IPS-NIHi7 (cell line): ENCODE data around the gene RERE.

Experiments
- DNase-seq: peaks from one replicate; pipeline ENCODE4 v3.0.0; 2012; ENCODE audit warnings: mixed read lengths; ENCODE audit errors: extremely low spot score

The RERE gene

DNA sequence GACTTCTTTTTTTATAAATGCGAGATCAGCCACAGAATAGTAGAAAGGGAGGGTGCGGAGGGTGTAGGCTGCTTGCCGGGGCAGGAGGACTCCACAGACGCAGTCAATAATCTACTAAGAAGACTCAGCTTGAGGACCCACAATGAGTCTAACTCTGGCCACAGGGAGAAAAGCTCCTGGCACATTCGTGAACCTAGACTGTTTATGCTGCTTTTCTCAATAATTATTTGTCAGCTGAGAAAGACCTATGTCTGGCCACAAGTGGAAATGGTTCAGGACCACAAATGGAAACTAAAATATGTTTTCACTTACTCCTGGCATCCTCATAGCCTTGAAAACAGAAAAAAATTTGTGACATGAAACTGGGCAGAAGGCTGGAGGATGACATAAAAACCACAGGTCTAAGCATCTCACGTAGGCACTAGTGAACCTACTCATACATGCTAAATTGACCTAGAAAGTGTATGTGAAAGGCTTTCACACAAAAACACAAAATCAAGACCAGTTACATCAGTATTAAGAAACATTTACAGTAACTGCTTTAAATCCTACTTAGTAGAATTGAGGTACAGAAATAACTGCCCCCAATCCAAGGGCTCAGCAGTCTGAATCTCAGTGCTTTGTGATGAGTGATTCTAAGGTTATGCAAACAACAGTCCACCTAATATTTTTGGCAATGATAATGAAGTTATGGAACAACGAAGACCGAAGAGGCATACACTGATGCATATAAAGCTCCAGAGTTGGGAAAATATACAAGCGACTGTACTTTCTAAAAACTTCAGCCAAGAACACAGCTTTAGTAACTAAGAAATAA is 340.1 kb downstream of the RERE start:
- no peak for DNase-seq

DNA sequence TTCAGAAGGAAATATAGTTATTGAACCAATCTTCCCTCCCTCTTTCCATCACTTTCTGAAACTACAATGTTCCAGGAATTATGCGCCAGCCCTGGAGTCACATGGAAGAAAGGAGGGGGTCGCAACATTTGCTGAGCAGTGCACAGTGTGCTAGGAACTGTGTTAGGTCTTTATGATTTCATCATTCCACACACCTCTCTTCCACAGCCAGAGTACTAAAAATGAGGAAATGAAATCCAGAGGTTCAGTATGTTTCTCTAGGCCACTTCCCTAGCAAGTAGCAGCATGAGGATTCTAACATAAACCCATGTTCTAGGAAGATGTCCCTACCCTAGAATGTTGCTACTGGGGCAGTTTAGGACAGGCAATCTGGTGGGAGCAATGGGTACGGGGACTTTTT is 341.4 kb downstream of the RERE start:
- no peak for DNase-seq

DNA sequence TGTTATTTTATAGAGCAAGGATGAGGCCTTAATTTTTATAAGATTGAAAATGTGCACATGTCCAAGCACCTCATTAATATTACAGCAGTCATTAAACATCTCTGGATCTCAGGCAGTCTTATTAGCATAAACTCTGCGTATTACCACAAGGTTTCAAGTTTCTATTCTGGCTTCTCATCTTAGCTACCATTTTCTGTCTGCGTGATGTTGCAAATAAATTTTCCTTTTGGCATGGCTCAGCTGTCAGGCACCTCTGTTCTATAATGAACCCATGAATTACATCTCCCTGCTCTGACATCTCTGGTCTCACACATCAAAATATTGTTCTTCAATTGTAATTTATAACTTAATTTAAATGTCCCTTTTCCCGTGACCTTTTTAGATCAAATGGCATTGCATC is 343.1 kb downstream of the RERE start:
- no peak for DNase-seq

DNA sequence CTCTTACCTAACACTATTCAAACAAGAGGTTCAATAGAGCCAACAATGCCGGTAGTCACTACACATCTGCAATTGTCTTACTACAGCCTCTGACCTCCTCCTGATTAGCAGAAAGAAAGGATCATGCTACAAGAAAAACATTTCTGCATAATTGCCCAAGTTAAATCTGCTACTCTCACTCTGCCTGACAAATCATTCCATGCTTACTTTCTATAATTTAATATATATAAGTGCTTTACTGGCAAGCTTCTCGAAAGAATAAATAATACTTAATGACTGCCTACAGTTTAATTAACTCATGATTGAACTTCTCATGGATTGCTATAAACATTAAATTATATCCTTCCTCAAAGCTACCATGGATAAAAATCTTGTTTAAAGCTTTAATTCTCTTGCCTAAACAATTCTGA is 343.5 kb downstream of the RERE start:
- DNase-seq: no peak

DNA sequence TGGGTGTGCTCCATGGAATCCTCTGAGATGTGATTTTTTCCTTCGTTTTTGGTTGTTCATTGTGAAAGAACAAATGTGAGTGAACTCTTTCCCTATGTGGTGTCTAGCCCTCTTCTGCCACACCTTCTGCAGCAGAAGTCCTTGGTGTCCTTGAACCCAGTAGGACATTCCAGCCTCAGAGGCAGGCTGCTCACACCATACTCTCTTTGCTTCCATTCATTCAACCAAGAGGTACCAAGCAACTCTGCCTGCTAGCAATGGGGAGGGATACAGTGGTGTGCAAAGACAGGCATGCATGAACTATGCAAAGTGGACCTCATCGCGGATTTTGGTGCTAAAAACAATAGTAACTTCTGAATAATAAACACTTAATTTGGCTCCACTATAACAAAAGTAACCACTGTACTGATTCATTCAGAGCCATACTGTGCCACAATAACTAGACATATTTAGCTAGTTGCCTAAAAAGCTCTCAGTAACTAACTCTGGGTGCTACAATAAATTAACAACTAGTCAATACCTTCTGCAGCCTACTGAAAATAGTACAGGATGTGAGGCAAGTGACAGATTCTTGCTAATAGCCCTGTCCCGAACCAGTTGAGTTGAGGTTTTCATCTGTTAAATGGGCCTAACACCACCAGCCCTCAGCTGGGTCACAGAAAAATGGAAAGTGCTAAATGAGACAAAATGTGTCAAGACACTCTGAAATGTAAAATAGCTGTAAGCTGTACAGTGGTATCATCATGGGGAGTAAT is 344.1 kb downstream of the RERE start:
- no peak for DNase-seq

DNA sequence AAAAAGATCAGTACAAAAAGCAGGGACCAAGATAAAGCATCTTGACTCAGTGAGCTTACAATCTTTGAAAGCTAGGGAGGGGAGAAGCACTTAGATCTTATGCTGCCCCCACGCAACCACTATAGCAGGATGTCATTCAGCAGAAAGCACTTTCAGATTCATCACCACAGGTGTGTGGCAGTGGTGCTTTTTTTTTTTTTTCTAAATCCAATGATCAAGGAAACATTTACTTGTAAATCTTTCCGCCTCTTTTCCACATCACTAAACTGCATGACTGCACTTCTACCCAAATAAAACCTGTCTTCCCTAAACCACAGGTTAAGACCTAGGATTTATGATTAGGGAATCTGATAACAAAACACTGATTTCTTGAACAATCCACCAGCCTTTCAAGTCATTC is 344.8 kb downstream of the RERE start:
- DNase-seq: no peak

DNA sequence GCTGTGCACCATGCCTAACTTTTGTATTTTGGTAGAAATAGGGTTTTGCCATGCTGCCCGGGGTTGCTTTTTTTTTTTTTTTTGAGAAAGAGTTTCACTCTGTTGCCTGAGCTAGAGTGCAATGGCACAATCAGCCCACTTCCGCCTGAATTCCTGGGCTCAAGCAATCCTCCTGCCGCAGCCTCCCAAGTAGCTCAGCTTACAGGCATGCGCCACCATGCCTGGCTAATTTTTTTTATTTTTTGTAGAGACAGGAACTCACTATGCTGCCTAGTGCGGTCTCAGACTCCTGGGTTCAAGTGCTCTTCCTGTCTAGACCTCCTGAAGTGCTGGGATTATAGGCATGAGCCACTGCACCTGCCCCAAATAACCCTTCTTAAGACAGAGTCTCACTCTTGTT is 346.0 kb downstream of the RERE start:
- DNase-seq: no peak

DNA sequence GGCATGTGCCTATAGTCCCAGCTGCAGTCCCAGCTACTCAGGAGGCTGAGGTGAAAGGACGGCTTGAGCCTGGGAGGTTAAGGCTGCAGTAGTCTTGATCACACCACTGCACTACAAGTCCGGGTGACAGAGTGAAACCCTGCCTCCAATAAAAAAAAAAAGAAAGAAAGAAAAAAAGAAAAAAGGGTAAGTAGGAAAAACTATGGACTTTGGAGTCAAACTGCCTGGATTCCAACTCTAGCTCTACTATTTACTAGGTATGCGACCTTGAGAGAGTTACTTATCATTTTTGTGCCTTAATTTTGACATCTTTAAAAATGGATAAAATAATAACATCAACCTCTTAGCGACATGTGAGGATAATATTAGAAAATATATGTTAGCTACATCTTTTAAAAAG is 348.7 kb downstream of the RERE start:
- no peak for DNase-seq

GRCh38 chr1:8467308-8467707 is 350.1 kb downstream of the RERE start:
- no peak for DNase-seq

- no peak for DNase-seq
These were observed 351.7 kb downstream of the RERE start for GRCh38 chr1:8465692-8466091.

- DNase-seq: no peak
These were observed 352.4 kb downstream of the RERE start for GRCh38 chr1:8465013-8465412.

GRCh38 chr1:8464377-8464776 is 353.1 kb downstream of the RERE start:
- DNase-seq: no peak

GRCh38 chr1:8463144-8463927 is 354.1 kb downstream of the RERE start:
- DNase-seq: no peak

DNA sequence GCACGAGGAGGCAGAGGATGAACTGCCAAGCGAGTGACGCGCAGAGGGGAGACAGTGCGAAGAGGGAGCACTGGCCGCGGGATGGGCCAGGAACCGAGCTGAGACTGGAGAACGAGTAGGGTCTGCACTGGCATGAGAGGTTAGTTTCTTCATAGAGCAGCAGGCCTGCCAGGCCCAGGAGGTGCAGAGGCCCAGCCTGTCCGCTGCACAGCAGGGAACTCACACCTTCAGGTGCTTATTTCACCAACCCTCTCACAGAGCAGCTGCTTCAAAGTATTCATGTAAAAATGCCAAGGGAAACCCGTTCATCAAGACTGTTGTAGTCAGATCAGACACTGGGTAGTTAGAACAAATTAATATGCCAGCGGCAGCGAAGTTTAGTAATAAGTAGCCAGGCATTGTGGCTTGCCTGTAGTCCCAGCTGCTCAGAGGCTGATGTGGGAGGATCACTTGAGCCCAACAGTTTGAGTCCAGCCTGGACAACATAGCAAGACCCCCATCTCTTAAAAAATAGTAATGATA is 355.0 kb downstream of the RERE start:
- DNase-seq: no peak

GRCh38 chr1:8461351-8462110 is 355.9 kb downstream of the RERE start:
- DNase-seq: no peak

DNA sequence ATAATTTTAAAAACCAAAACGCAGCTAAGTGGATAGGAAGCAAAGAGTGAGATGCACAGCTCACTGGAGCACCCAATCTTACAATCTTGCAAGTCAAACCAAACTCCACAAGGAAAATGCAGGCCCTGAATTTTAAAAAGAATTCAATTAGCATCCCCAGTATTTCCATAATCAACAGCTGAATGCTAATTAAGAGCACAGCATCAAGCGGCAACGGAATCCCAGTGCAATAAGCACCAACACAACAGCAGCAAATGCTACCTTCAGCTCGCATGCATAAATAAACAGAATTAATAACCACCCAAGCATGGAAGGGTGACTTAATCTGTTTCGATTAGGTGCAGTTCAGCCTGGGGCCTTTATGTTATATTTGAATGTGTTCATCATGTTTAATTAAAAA is 356.7 kb downstream of the RERE start:
- DNase-seq: no peak

GRCh38 chr1:8460132-8460544 is 357.3 kb downstream of the RERE start:
- DNase-seq: no peak

DNA sequence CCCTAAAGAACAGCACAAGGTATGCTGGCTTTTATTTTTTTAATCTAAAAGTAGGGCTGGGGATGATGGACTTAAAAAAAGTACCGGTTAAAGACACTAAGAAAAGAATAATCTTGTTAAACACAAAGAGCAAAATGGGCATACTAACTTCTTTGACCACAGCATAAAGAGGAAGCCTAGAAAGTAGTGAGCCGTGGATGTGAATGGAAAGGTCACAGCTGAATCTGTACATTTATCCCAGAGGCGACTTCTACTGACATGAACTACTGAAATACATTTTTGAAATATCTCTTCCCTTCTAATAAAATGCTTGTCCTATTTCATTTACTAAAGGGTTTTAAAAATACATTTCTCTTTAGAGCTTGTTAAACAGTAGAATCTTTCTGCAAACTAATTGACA is 358.8 kb downstream of the RERE start:
- no peak for DNase-seq

- DNase-seq: no peak
These were observed 359.6 kb downstream of the RERE start for GRCh38 chr1:8457760-8458381.

DNA sequence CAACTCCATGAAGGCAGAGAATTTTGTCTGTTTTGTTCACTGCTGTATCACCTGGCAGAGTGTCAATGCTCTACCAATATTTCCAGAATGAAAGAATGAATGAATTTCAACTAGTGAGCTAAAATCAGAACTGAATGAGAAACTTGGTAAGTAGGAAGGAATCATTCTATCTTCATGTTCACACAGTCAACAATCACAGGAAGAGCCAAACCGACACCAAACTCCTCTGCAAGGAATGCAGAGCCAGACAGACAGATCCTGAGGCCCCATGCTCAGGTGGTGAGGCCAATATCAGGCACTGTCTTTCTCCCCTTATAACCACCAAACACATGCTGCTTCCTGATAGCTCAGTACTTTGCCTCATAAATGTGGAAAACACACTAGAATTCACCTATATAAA is 360.4 kb downstream of the RERE start:
- no peak for DNase-seq

- DNase-seq: no peak
These were observed 361.0 kb downstream of the RERE start for GRCh38 chr1:8456308-8456912.
